Smooth muscle cell (in vitro differentiated cells): ENCODE data around the gene CEMIP. TPM values are rescaled to one million over a fixed set of nuclear protein-coding genes. Genes with fewer than 3 reads are reported as not detected.

Experiments used
- DNase-seq: peaks from one replicate; lab custom pipeline; 2025; ENCODE audit not compliant: unreplicated experiment; lab: John Stamatoyannopoulos, UW
- H2AFZ ChIP-seq: fragments of 200-600 bp; sonication (generic); 2 replicates; pipeline ENCODE4 v1.6.0; 2016; ENCODE audit warnings: antibody characterized with exemption, low read depth, mild to moderate bottlenecking
- H3F3A ChIP-seq: fragments of 200-600 bp; sonication (generic); 2 replicates; pipeline ENCODE4 v1.6.0; 2017; ENCODE audit warnings: antibody characterized with exemption, low read depth
- H3K27ac ChIP-seq: fragments of 200-600 bp; sonication (generic); 2 replicates; pipeline ENCODE4 v1.5.1; 2016; ENCODE audit warnings: low read depth, mild to moderate bottlenecking
- H3K27me3 ChIP-seq: fragments of 200-600 bp; sonication (generic); 2 replicates; pipeline ENCODE4 v1.6.1; 2016; ENCODE audit warnings: low read depth, mild to moderate bottlenecking
- H3K36me3 ChIP-seq: fragments of 200-600 bp; sonication (generic); 2 replicates; pipeline ENCODE4 v1.5.1; 2016; ENCODE audit warnings: low read depth
- H3K4me1 ChIP-seq: fragments of 200-600 bp; sonication (generic); 2 replicates; pipeline ENCODE4 v1.5.1; 2016; ENCODE audit warnings: low read depth
- H3K4me2 ChIP-seq: fragments of 200-600 bp; sonication (generic); 2 replicates; pipeline ENCODE4 v1.6.0; 2016; ENCODE audit warnings: mild to moderate bottlenecking
- H3K4me3 ChIP-seq: fragments of 200-600 bp; sonication (generic); 2 replicates; pipeline ENCODE4 v1.5.1; 2016; ENCODE audit warnings: mild to moderate bottlenecking
- H3K79me2 ChIP-seq: fragments of 200-600 bp; sonication (generic); 2 replicates; pipeline ENCODE4 v1.6.0; 2016; ENCODE audit warnings: low read depth, mild to moderate bottlenecking
- H3K9ac ChIP-seq: fragments of 200-600 bp; sonication (generic); 2 replicates; pipeline ENCODE4 v1.6.0; 2016; ENCODE audit warnings: low read depth
- H3K9me3 ChIP-seq: fragments of 200-600 bp; sonication (generic); replicated peaks from 2 replicates; pipeline ENCODE4 v1.5.1; 2016; ENCODE audit warnings: low read depth
- H4K20me1 ChIP-seq: fragments of 200-600 bp; sonication (generic); 2 replicates; pipeline ENCODE4 v1.6.0; 2016; ENCODE audit warnings: low read depth
- WGBS: methylation state at CpG from one replicate; pipeline ENCODE4 v1.1.7; 2016; ENCODE audit warnings: low lambda C conversion rate; 5-methylcytosine and 5-hydroxymethylcytosine counted together
- polyA plus RNA-seq: library from polyadenylated mRNA; unstranded; fragments of >200 nt; fragmentation: Nextera tagmentation; extraction: Ambion mirVana; gene quantifications from 2 replicates; pipeline ENCODE4 v1.2.1, GENCODE V29; 2016
- total RNA-seq: library from RNA; depleted of rRNA; stranded (reverse); fragments of >200 nt; gene quantifications from 2 replicates; pipeline ENCODE4 v1.2.3, GENCODE V29; 2014
- TF ChIP-seq, protein P1 (sequence below): fragments of 200-600 bp; sonication (generic); IDR thresholded peaks from 2 replicates; pipeline ENCODE4 v1.5.1; 2017; ENCODE audit warnings: borderline replicate concordance, mild to moderate bottlenecking, antibody characterized with exemption; ENCODE audit not compliant: insufficient read depth, poor library complexity, severe bottlenecking

The CEMIP gene
- total and polyA plus RNA-seq, 2 experiments from 2014 or later, result 1.9 TPM

- Histone ChIP-seq H3K36me3 (no peaks in the 10 kb centered on the region), H3K9ac (no peak overlapping the region), H2AFZ (no peak overlapping the region), H3K9me3 (no peaks in the 10 kb centered on the region), H3K27me3 (no peaks in the 10 kb centered on the region), H3K4me3 (no peak overlapping the region), H4K20me1 (no peaks in the 10 kb centered on the region), H3K4me1 (no peaks in the 10 kb centered on the region), H3K79me2 (no peaks in the 10 kb centered on the region), H3F3A (no peaks in the 10 kb centered on the region), H3K4me2 (no peak overlapping the region), H3K27ac (no peak overlapping the region)
- TF ChIP-seq, protein P1, sequence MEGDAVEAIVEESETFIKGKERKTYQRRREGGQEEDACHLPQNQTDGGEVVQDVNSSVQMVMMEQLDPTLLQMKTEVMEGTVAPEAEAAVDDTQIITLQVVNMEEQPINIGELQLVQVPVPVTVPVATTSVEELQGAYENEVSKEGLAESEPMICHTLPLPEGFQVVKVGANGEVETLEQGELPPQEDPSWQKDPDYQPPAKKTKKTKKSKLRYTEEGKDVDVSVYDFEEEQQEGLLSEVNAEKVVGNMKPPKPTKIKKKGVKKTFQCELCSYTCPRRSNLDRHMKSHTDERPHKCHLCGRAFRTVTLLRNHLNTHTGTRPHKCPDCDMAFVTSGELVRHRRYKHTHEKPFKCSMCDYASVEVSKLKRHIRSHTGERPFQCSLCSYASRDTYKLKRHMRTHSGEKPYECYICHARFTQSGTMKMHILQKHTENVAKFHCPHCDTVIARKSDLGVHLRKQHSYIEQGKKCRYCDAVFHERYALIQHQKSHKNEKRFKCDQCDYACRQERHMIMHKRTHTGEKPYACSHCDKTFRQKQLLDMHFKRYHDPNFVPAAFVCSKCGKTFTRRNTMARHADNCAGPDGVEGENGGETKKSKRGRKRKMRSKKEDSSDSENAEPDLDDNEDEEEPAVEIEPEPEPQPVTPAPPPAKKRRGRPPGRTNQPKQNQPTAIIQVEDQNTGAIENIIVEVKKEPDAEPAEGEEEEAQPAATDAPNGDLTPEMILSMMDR, result no peak
- no peak for DNase-seq
- 54% methylated on average over 2 of the region's 2 CpGs for WGBS
Observed at GRCh38 chr15:80856400-80856799, 77.2 kb downstream of the CEMIP start.

DNA sequence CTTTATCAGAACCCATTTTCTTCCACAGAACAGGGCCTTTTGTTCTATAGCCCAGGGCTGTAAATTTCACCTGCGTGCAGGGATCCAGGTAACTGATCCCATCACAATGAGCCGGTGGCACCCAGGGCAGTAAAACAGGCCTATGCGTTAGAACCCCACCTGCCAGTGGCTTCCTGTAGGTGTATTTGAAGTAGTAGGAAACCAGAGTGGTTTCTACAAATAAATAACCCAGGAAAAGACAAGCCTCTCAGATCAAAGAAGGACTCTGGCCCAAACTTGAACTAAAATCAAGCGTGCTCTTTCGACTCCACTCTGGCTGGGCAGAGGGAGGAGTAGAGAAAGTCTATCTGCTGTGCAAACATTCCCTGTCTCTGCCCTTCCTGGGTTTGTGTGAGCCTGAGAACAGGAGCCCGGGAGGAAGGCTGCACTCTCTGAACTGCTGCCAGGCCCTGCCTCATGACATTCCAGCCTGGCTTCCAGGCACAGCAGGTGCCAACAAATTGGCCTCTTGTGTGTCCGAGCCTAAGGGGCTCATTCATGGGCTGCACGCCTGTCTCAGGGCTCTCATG, 77.7 kb downstream of the CEMIP start:
- DNase-seq, result no peak
- Histone ChIP-seq H3K79me2 (no peaks in the 10 kb centered on the region), H3K36me3 (no peaks in the 10 kb centered on the region), H3K4me1 (no peaks in the 10 kb centered on the region), H3K9me3 (no peaks in the 10 kb centered on the region), H2AFZ (no peak overlapping the region), H4K20me1 (no peaks in the 10 kb centered on the region), H3K27me3 (peaks cover 3% of the 10 kb centered on the region), H3K4me2 (no peak overlapping the region), H3K4me3 (no peak overlapping the region), H3K9ac (no peak overlapping the region), H3K27ac (no peak overlapping the region), H3F3A (no peaks in the 10 kb centered on the region)
- TF ChIP-seq, protein P1, result no peak
- 73% methylated on average over 8 of the region's 8 CpGs for WGBS

DNA sequence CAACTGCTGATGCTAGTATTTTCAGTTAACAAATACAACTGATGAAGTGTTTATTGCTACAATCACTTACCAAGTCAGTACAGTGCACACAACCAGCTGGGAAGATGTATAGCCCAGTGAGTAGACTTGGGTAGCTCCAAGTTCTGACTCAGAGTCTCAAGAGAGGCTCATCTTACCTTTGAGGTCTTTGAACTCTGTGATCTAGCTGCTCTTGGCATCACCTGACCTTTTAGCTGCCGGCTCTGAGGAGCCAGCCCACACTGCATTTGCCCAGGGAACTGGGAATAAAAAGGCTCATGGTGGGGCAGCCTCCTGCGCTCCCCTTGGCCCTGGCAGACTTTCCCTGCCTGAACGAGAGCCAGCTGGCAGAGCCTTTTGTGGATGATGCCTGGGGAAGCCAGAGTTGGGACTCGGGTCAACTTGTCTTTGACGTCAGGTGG, 82.6 kb downstream of the CEMIP start:
- Histone ChIP-seq H3K79me2 (no peaks in the 10 kb centered on the region), H3K9me3 (no peaks in the 10 kb centered on the region), H2AFZ (no peak overlapping the region), H3F3A (no peaks in the 10 kb centered on the region), H3K27ac (no peak overlapping the region), H3K4me1 (no peaks in the 10 kb centered on the region), H3K27me3 (peaks cover 3% of the 10 kb centered on the region), H3K9ac (no peak overlapping the region), H4K20me1 (no peaks in the 10 kb centered on the region), H3K36me3 (no peaks in the 10 kb centered on the region), H3K4me2 (no peak overlapping the region), H3K4me3 (no peak overlapping the region)
- DNase-seq, result no peak
- TF ChIP-seq, protein P1, result no peak
- 91% methylated on average over 5 of the region's 5 CpGs for WGBS

- H3K27ac ChIP-seq, result no peak overlapping the region
- H3K4me2 ChIP-seq, result no peak overlapping the region
- H3K4me1 ChIP-seq, result no peaks in the 10 kb centered on the region
- TF ChIP-seq, protein P1, result no peak
- peaks cover 3% of the 10 kb centered on the region for H3K27me3 ChIP-seq
- H4K20me1 ChIP-seq, result no peaks in the 10 kb centered on the region
- H3K4me3 ChIP-seq, result no peak overlapping the region
- DNase-seq, result no peak
- H3K9ac ChIP-seq, result no peak overlapping the region
- H2AFZ ChIP-seq, result no peak overlapping the region
- H3K36me3 ChIP-seq, result no peaks in the 10 kb centered on the region
- no peaks in the 10 kb centered on the region for H3F3A ChIP-seq
- H3K79me2 ChIP-seq, result no peaks in the 10 kb centered on the region
- H3K9me3 ChIP-seq, result no peaks in the 10 kb centered on the region
- WGBS, result 93% methylated on average over 4 of the region's 4 CpGs
Observed at GRCh38 chr15:80864666-80865065, 85.5 kb downstream of the CEMIP start.
